Measurements from ENCODE around the gene HIF3A. TPM values are rescaled to one million over a fixed set of nuclear protein-coding genes. Genes with fewer than 3 reads are reported as not detected.

Gene HIF3A
- total and polyA plus RNA-seq, 9 of the 15 experiments (the other 6 are each of a cell fraction or from before 2014, with no cell fraction given) = 0.29 TPM; not detected in 8

GRCh38 chr19:46369817-46370216 lies 73.0 kb downstream of the HIF3A start:
- intact Hi-C loops (cut with micrococcal nuclease) = no loop called here
- Histone ChIP-seq H3K9me1 (ENCODE audit: control insufficient read depth, insufficient read depth, low read length) (no peaks in the 10 kb centered on the region), H3K9ac (ENCODE audit: insufficient read depth in 1 of 2, low read depth in 2 of 2, low read length in 2 of 2) (no peak overlapping the region), H2AFZ (ENCODE audit: low read depth, low read length) (no peak overlapping the region), H3K4me3 (no peak overlapping the region), H4K20me1 (replicated peaks; ENCODE audit: control insufficient read depth, insufficient read depth, low read length) (peaks cover 10% of the 10 kb centered on the region; the same call in 1 of the 2 replicates), H3K4me2 (ENCODE audit: insufficient read depth, low read length) (no peak overlapping the region), H3K27me3 (ENCODE audit: control insufficient read depth in 2 of 2, insufficient read depth in 2 of 2, low read length in 2 of 2) (no peaks in the 10 kb centered on the region), H3K36me3 (ENCODE audit: control insufficient read depth, insufficient read depth, low read length) (peaks cover 74% of the 10 kb centered on the region), H3K27ac (ENCODE audit: extremely low read depth, low read depth, low read length) (no peak overlapping the region), H3K4me1 (replicated peaks in 1 of 2; ENCODE audit: control insufficient read depth in 2 of 2, insufficient read depth in 2 of 2, low read length in 2 of 2) (peaks cover 0 to 12% of the 10 kb centered on the region in 2 experiments; a peak in 1 of 5 replicates), H3K79me2 (ENCODE audit: control insufficient read depth, insufficient read depth, low read length) (peaks cover 40% of the 10 kb centered on the region), H3K9me3 (replicated peaks; ENCODE audit: control insufficient read depth, insufficient read depth, low read depth, low read length) (no peaks in the 10 kb centered on the region)
- WGBS (ENCODE audit: insufficient coverage, low coverage, missing lambda C conversion rate) = 96% methylated on average over 3 of the region's 7 CpGs
- TF ChIP-seq TRIM28 (IDR thresholded peaks at IDR 0.05) = no peak
- TF ChIP-seq ARHGAP35 (IDR thresholded peaks at IDR 0.05; ENCODE audit: partially characterized antibody) = no peak
- no peak for TF ChIP-seq UBTF (IDR thresholded peaks at IDR 0.05; ENCODE audit: borderline replicate concordance in 1 of 2, low read depth in 2 of 2, low read length in 2 of 2)
- no peak for TF ChIP-seq ADNP (tag; IDR thresholded peaks at IDR 0.05)
- TF ChIP-seq PRPF4 (IDR thresholded peaks at IDR 0.05; ENCODE audit: insufficient read depth, low read depth, low read length, poor library complexity, severe bottlenecking) = no peak
- no peak for TF ChIP-seq E2F4 (CRISPR knock-in tag; IDR thresholded peaks at IDR 0.05; ENCODE audit: low read depth)
- no peak for TF ChIP-seq ZBTB9 (CRISPR knock-in tag; IDR thresholded peaks at IDR 0.05)
- FAIRE-seq (no peak), ATAC-seq (no peak), DNase-seq (ENCODE audit: extremely low read depth in 1 of 4, low spot score in 3 of 4) (no peak)
- in situ Hi-C loops (cut with MboI) = no loop called here
- CTCF ChIA-PET (ENCODE audit: low intra/inter-chr PET ratio) = no interaction called here
- BruUV-seq (replicated peaks) = no TSS peak
- POLR2A ChIA-PET = interaction anchor here (0.6 to 1.5 kb wide), 6 partner anchors 9 to 308 kb away, joined by 3 to 5 read pairs (median 4); no protein-coding TSS in a partner anchor
